OCI-LY7 (cell line): Measurements from ENCODE around the gene DCC.

Experiments
- EZH2phosphoT487 ChIP-seq: fragments of 200-600 bp; sonication (generic); IDR thresholded peaks from 2 replicates; pipeline ENCODE4 v1.6.1; 2018; ENCODE audit warnings: low read depth, borderline replicate concordance, mild to moderate bottlenecking, mixed run types, antibody characterized with exemption, low read length, moderate library complexity, mixed read lengths
- TF ChIP-seq, protein P1 (sequence below): fragments of 200-600 bp; sonication (generic); conservative IDR thresholded peaks from 2 replicates; pipeline ENCODE4 v1.5.1; 2014; ENCODE audit warnings: mild to moderate bottlenecking, antibody characterized with exemption, low read length, moderate library complexity, mixed read lengths

DNA sequence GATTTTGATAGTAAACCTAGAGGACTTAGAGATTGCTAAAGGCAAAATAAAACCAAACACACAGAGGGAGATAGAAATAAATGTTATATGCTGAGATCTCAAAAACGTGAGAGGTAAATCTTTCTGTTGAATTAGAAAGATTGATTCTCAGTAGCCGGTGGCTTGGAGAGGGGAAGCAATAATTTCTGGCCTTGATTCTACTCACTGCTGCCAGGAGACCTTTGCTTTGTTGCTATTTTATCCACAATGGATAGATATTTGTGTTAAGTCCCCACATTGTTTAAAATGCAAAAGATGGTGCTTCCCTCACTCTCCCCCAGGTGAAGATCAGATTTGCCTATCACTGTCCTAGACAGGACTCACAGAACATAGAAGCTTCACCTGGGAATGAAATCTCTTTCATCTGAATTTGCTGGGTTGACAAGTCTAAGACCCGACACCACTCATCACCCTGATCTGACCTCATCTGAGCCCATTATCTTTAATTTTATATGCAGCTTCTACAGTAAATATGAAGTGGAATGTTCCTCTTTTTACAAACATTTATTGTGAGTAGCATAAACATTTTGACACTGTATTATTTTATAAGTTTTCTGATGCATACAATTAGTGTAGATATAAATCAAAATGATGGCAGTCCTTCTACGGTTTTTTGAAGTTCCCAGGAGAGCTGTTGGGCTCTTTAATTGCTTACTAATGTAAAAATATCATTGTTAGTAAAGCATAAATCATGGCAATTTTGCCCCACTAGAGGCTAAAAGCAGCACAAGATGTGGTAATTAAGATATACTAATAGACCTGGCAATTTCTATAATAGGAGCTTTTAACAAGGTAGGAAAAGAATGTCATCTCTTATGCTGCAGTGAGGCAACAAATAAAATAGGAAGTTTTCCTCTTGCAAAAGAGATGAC lies 149.7 kb downstream of the DCC start:
- TF ChIP-seq, protein P1, sequence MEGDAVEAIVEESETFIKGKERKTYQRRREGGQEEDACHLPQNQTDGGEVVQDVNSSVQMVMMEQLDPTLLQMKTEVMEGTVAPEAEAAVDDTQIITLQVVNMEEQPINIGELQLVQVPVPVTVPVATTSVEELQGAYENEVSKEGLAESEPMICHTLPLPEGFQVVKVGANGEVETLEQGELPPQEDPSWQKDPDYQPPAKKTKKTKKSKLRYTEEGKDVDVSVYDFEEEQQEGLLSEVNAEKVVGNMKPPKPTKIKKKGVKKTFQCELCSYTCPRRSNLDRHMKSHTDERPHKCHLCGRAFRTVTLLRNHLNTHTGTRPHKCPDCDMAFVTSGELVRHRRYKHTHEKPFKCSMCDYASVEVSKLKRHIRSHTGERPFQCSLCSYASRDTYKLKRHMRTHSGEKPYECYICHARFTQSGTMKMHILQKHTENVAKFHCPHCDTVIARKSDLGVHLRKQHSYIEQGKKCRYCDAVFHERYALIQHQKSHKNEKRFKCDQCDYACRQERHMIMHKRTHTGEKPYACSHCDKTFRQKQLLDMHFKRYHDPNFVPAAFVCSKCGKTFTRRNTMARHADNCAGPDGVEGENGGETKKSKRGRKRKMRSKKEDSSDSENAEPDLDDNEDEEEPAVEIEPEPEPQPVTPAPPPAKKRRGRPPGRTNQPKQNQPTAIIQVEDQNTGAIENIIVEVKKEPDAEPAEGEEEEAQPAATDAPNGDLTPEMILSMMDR = no peak
- no peak for TF ChIP-seq EZH2phosphoT487
